PC-9 (cell line): ENCODE measurements around the gene ZNF497.

Experiments
- CTCF ChIP-seq: fragments of 200-600 bp; sonication (generic); conservative IDR thresholded peaks from 2 replicates; pipeline ENCODE4 v1.6.1; 2017; ENCODE audit warnings: mixed run types, antibody characterized with exemption, mild to moderate bottlenecking, moderate library complexity
- EZH2 ChIP-seq: fragments of 200-600 bp; sonication (generic); IDR thresholded peaks from 2 replicates; pipeline ENCODE4 v1.8.0; 2017; ENCODE audit warnings: antibody characterized with exemption, low read depth

DNA sequence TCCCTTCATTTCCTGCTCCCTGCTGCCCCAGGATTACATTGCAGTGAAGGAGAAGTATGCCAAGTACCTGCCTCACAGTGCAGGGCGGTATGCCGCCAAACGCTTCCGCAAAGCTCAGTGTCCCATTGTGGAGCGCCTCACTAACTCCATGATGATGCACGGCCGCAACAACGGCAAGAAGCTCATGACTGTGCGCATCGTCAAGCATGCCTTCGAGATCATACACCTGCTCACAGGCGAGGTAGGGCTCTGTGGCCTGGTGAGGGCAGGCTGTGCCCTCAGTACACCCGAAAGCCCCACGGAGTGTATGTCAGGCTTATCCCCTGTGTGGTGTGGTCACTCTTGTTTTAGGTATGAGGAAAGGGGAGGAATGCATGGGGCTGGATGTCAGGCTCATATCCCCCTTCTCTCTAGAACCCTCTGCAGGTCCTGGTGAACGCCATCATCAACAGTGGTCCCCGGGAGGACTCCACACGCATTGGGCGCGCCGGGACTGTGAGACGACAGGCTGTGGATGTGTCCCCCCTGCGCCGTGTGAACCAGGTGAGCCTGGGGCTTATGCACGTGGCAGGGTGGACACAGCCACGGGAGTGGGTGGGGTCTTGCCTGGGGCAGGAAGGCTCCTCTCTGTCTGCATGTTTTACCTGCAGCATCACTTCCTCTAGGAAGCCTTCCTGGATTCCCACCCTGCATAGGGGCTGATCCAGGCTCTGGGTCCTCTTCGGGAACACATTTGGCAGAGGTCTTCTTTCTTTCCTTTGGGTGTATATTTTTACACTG is 30.6 kb upstream of the ZNF497 start:
- TF ChIP-seq CTCF, result no peak
- no peak for TF ChIP-seq EZH2
